Articular chondrocyte of knee joint (primary cell): ENCODE results near the gene SPATA4. TPM values are rescaled to one million over a fixed set of nuclear protein-coding genes. Genes with fewer than 3 reads are reported as not detected.

Experiments used
- total RNA-seq: library from RNA; depleted of rRNA; stranded (reverse); fragments of >200 nt; gene quantifications from 2 replicates; pipeline ENCODE4 v1.2.3, GENCODE V29; 2012

The SPATA4 gene
- 0.13 TPM in 1 of 2 replicates, not detected in the other for total RNA-seq

GRCh38 chr4:176195184-176195978 lies at the start of gene SPATA4:
Gene SPATA4 (minus strand): TSS chr4:176195585. CDS start chr4:176195562, 23 bp downstream.

Other genes with a start within 250 kb of the SPATA4 start
- 1.3 and 4.3 TPM in 2 replicates for gene WDR17, start 129.7 kb downstream of the SPATA4 start, total RNA-seq
- gene ASB5, start 73.6 kb upstream of the SPATA4 start, total RNA-seq, result 0.26 and 0.97 TPM in 2 replicates
- 112 and 132 TPM in 2 replicates for gene SPCS3, start 124.4 kb upstream of the SPATA4 start, total RNA-seq